Osteoblast (primary cell): ENCODE results near the gene AHNAK. TPM values are rescaled to one million over a fixed set of nuclear protein-coding genes. Genes with fewer than 3 reads are reported as not detected.

ENCODE experiments used
- DNase-seq: peaks from one replicate; pipeline ENCODE4 v3.0.0; 2011; ENCODE audit warnings: low spot score, mixed read lengths; ENCODE audit not compliant: insufficient read length; ENCODE audit errors: missing footprints
- H2AFZ ChIP-seq: 2 replicates; pipeline ENCODE4 v1.6.0; 2011; ENCODE audit warnings: mild to moderate bottlenecking, low read length
- H3K27ac ChIP-seq: 2 replicates; pipeline ENCODE4 v1.5.1; 2011; ENCODE audit warnings: mild to moderate bottlenecking, low read depth, low read length, moderate library complexity
- H3K27me3 ChIP-seq: 2 replicates; pipeline ENCODE4 v1.6.0; 2012; ENCODE audit warnings: mild to moderate bottlenecking, control low read depth, inconsistent platforms, low read length, moderate library complexity; ENCODE audit not compliant: insufficient read depth
- H3K36me3 ChIP-seq: 2 replicates; pipeline ENCODE4 v1.5.1; 2011; ENCODE audit warnings: mild to moderate bottlenecking, low read length, control low read depth, moderate library complexity; ENCODE audit not compliant: insufficient read depth
- H3K4me1 ChIP-seq: 2 replicates; pipeline ENCODE4 v1.5.1; 2011; ENCODE audit warnings: mild to moderate bottlenecking, low read length, control low read depth, moderate library complexity; ENCODE audit not compliant: insufficient read depth
- H3K4me2 ChIP-seq: 2 replicates; pipeline ENCODE4 v1.6.0; 2011; ENCODE audit warnings: mild to moderate bottlenecking, low read length; ENCODE audit not compliant: insufficient read depth
- H3K4me3 ChIP-seq: fragments of 200-600 bp; sonication (generic); 3 replicates; pipeline ENCODE4 v1.5.1; 2012; ENCODE audit warnings: mild to moderate bottlenecking, low read length, inconsistent platforms; ENCODE audit not compliant: insufficient read depth
- H3K79me2 ChIP-seq: 2 replicates; pipeline ENCODE4 v1.6.0; 2012; ENCODE audit warnings: mild to moderate bottlenecking, low read length, control low read depth, inconsistent platforms; ENCODE audit not compliant: insufficient read depth
- H3K9me3 ChIP-seq: 2 replicates; pipeline ENCODE4 v1.5.1; 2011; ENCODE audit warnings: low read depth, low read length, control low read depth
- H4K20me1 ChIP-seq: 2 replicates; pipeline ENCODE4 v1.6.0; 2012; ENCODE audit warnings: mild to moderate bottlenecking, low read length, control low read depth; ENCODE audit not compliant: insufficient read depth
- total RNA-seq: library from RNA; depleted of rRNA; stranded (reverse); fragments of >200 nt; gene quantifications from 2 replicates; pipeline ENCODE4 v1.2.3, GENCODE V29; 2012
- TF ChIP-seq, protein P1 (sequence below): IDR thresholded peaks from 2 replicates; pipeline ENCODE4 v1.5.1; 2011; ENCODE audit warnings: mild to moderate bottlenecking, low read depth, low read length, moderate library complexity; ENCODE audit errors: extremely low read depth

Gene AHNAK
- total RNA-seq, 1 donor: 720 TPM

GRCh38 chr11:62406034-62406433 lies 140.6 kb downstream of the AHNAK start:
- TF ChIP-seq, protein P1, sequence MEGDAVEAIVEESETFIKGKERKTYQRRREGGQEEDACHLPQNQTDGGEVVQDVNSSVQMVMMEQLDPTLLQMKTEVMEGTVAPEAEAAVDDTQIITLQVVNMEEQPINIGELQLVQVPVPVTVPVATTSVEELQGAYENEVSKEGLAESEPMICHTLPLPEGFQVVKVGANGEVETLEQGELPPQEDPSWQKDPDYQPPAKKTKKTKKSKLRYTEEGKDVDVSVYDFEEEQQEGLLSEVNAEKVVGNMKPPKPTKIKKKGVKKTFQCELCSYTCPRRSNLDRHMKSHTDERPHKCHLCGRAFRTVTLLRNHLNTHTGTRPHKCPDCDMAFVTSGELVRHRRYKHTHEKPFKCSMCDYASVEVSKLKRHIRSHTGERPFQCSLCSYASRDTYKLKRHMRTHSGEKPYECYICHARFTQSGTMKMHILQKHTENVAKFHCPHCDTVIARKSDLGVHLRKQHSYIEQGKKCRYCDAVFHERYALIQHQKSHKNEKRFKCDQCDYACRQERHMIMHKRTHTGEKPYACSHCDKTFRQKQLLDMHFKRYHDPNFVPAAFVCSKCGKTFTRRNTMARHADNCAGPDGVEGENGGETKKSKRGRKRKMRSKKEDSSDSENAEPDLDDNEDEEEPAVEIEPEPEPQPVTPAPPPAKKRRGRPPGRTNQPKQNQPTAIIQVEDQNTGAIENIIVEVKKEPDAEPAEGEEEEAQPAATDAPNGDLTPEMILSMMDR: no peak
- H3K27me3 ChIP-seq: no peaks in the 10 kb centered on the region
- peak; percentile 77 for DNase-seq

DNA sequence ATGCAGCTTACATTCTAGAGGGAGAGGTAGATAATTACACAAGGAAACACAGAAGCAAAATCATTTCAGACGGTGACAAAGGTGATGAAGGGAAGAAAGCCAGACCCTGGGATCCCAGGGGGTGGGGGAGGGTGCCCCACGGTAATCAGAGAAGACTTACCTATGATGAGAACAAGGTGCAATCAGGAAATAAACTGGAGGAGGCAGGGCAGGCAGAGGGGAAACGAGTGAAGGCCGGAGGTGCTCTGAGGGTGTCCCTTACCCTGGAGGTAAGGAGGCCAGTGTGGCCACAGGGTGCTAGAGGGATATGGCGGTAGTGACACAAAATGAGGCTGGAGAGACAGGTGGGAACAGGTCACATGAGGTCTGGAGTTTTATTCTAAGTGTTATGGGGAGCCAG lies 141.7 kb downstream of the AHNAK start:
- H4K20me1 ChIP-seq: no peaks in the 10 kb centered on the region
- H3K27ac ChIP-seq: no peak overlapping the region
- H3K4me2 ChIP-seq: no peak overlapping the region
- TF ChIP-seq, protein P1: no peak
- H3K36me3 ChIP-seq: no peaks in the 10 kb centered on the region
- no peaks in the 10 kb centered on the region for H3K27me3 ChIP-seq
- DNase-seq: no peak
- no peak overlapping the region for H2AFZ ChIP-seq
- H3K4me3 ChIP-seq: no peak overlapping the region
- no peaks in the 10 kb centered on the region for H3K79me2 ChIP-seq
- H3K9me3 ChIP-seq: no peaks in the 10 kb centered on the region
- peaks cover 14% of the 10 kb centered on the region for H3K4me1 ChIP-seq

More at GRCh38 chr11:62406034-62406433, 140.6 kb downstream of the AHNAK start:
- no peak overlapping the region for H3K4me3 ChIP-seq
- H3K79me2 ChIP-seq: no peaks in the 10 kb centered on the region
- no peaks in the 10 kb centered on the region for H3K9me3 ChIP-seq
- no peak overlapping the region for H2AFZ ChIP-seq
- no peaks in the 10 kb centered on the region for H4K20me1 ChIP-seq
- H3K4me1 ChIP-seq: peaks cover 3% of the 10 kb centered on the region
- no peak overlapping the region for H3K27ac ChIP-seq
- no peaks in the 10 kb centered on the region for H3K36me3 ChIP-seq
- H3K4me2 ChIP-seq: no peak overlapping the region

- TF ChIP-seq, protein P1: no peak
- Histone ChIP-seq H3K4me2 (no peak overlapping the region), H3K9me3 (no peaks in the 10 kb centered on the region), H3K79me2 (no peaks in the 10 kb centered on the region), H3K4me3 (no peak overlapping the region), H3K36me3 (no peaks in the 10 kb centered on the region), H3K27ac (no peak overlapping the region), H2AFZ (no peak overlapping the region), H4K20me1 (no peaks in the 10 kb centered on the region), H3K4me1 (peaks cover 14% of the 10 kb centered on the region), H3K27me3 (no peaks in the 10 kb centered on the region)
- DNase-seq: no peak
Measured at GRCh38 chr11:62404435-62404834, 142.2 kb downstream of the AHNAK start.

GRCh38 chr11:62402960-62403730 lies 143.5 kb downstream of the AHNAK start:
- Histone ChIP-seq H2AFZ (peak overlapping the region; percentile 56), H4K20me1 (no peaks in the 10 kb centered on the region), H3K4me3 (no peak overlapping the region), H3K27me3 (no peaks in the 10 kb centered on the region), H3K79me2 (no peaks in the 10 kb centered on the region), H3K4me1 (peaks cover 25% of the 10 kb centered on the region), H3K27ac (no peak overlapping the region), H3K9me3 (no peaks in the 10 kb centered on the region), H3K36me3 (no peaks in the 10 kb centered on the region), H3K4me2 (no peak overlapping the region)
- peak; percentile 51 for DNase-seq
- TF ChIP-seq, protein P1: no peak
